Activated CD4-positive, alpha-beta T cell treated with anti-CD3 and anti-CD28 coated beads for 4 hours (primary cell): ENCODE measurements around the gene SOS1.
"Not testable (repeated sequence)": the region's sequence is repeated elsewhere in the genome, so short reads cannot be mapped to it uniquely, and the experiment has no call there.

Experiments used
- DNase-seq, 2 donors: peaks; one replicate each; pipeline ENCODE4 v3.0.0-alpha.2; 2020

Gene SOS1

GRCh38 chr2:39120771-39121522 lies at the start of gene SOS1:
Gene SOS1 (minus strand): TSS chr2:39121051. CDS start chr2:39120422, 629 bp downstream.
- DNase-seq, result peak; percentile 92 to 93

GRCh38 chr2:39164089-39164488 lies 43.2 kb upstream of the SOS1 start:
- no peak for DNase-seq

GRCh38 chr2:39160982-39161381 lies 40.1 kb upstream of the SOS1 start:
- no peak for DNase-seq

GRCh38 chr2:39159283-39159682 lies 38.4 kb upstream of the SOS1 start:
- DNase-seq, result no peak

- no peak for DNase-seq
Observed at GRCh38 chr2:39158351-39158750, 37.5 kb upstream of the SOS1 start.

GRCh38 chr2:39156846-39157245 lies 36.0 kb upstream of the SOS1 start:
- DNase-seq, result no peak

GRCh38 chr2:39156107-39156506 lies 35.3 kb upstream of the SOS1 start:
- DNase-seq, result no peak

- not testable (repeated sequence) for DNase-seq
Observed at GRCh38 chr2:39155573-39155972, 34.7 kb upstream of the SOS1 start.

- no peak for DNase-seq
Observed at GRCh38 chr2:39154944-39155343, 34.1 kb upstream of the SOS1 start.

GRCh38 chr2:39153312-39153711 lies 32.5 kb upstream of the SOS1 start:
- no peak for DNase-seq

- DNase-seq, result no peak
Observed at GRCh38 chr2:39152504-39152903, 31.7 kb upstream of the SOS1 start.

- no peak for DNase-seq
Observed at GRCh38 chr2:39150890-39151497, 30.1 kb upstream of the SOS1 start.

GRCh38 chr2:39150102-39150562 lies 29.3 kb upstream of the SOS1 start:
- DNase-seq, result no peak

- DNase-seq, result no peak
Observed at GRCh38 chr2:39146630-39147029, 25.8 kb upstream of the SOS1 start.

GRCh38 chr2:39145906-39146421 lies 25.1 kb upstream of the SOS1 start:
- no peak for DNase-seq

- DNase-seq, result no peak
Observed at GRCh38 chr2:39144416-39144815, 23.6 kb upstream of the SOS1 start.

GRCh38 chr2:39142904-39143605 lies 22.2 kb upstream of the SOS1 start:
- no peak for DNase-seq

- DNase-seq, result peak in 1 of 2 donors; percentile 37
Observed at GRCh38 chr2:39141334-39142271, 20.8 kb upstream of the SOS1 start.

GRCh38 chr2:39140948-39141333 lies 20.1 kb upstream of the SOS1 start:
- not testable (repeated sequence) for DNase-seq

- no peak for DNase-seq
Observed at GRCh38 chr2:39140322-39140847, 19.5 kb upstream of the SOS1 start.

GRCh38 chr2:39139511-39140237 lies 18.8 kb upstream of the SOS1 start:
- DNase-seq, result no peak

GRCh38 chr2:39138837-39139211 lies 18.0 kb upstream of the SOS1 start:
- no peak for DNase-seq
